GM19238 (cell line): ENCODE data around the gene HES5.

ENCODE experiments used
- DNase-seq: peaks from one replicate; pipeline ENCODE4 v3.0.0; 2011; ENCODE audit warnings: low spot score; ENCODE audit not compliant: insufficient read length

HES5 gene

DNA sequence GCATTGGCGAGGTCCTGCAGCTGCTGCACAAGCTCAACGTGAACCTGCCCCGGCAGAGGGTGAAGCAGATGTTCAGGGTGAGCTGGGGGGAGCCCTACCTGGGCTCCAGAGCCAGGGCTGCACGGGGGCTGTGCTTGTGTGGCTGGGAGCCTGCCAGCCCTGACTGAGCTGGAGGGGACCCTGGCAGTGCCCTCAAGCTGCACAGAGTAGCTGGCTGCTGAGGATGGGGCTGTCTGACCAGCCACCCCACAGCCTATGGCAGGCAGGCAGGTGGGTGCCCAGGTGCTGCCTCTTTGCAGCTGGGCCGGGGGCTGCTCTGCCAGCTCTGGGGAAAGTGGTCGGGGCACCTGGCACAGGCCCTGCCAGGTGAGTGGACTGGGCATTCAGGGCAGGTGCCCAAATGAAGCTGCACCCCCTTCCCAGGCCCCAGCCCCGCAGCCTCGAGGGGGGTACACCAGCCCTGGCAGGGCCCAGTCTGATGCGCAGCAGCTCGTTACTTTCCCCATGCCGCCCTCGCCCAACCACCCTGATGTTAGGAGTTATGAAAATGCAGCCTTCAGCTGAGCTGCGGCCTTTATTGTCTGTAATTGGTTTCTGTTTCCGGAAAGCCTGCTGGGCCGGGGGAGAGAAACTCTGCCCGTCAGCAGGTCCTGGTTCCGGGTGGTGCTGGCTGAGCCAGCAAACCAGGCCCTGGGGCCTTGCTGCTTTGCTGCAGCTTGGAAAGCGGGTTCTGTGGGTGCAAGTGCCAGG, 49.7 kb downstream of the HES5 start:
- DNase-seq: no peak

GRCh38 chr1:2479618-2480017, 50.4 kb downstream of the HES5 start:
- no peak for DNase-seq

GRCh38 chr1:2479186-2479585, 50.9 kb downstream of the HES5 start:
- DNase-seq: no peak
